Testis (tissue), 2 donors: ENCODE results near the gene PPP2R5D.

Experiments
- CTCF ChIP-seq, 3 experiments: fragments of 450-650 bp in 2 of 3; fragments of 200-600 bp in 1 of 3; sonication (generic) in 1 of 3; IDR thresholded peaks; one replicate each; pipeline ENCODE4 v1.5.1; 2016 to 2019; ENCODE audit warnings: antibody characterized with exemption in 3 of 3, mild to moderate bottlenecking in 2 of 3, moderate library complexity in 1 of 3
- POLR2A ChIP-seq: fragments of 450-650 bp; IDR thresholded peaks from one replicate; pipeline ENCODE4 v1.6.1; 2017; ENCODE audit warnings: antibody characterized with exemption, mild to moderate bottlenecking, moderate library complexity

- TF ChIP-seq CTCF (IDR thresholded peaks at IDR 0.05), result no peak
- no peak for TF ChIP-seq POLR2A
These were observed 17.5 kb downstream of the PPP2R5D start for GRCh38 chr6:43001843-43002242.
